Stimulated activated CD8-positive, alpha-beta memory T cell treated with anti-CD3 and anti-CD28 coated beads, Interleukin-2, amount 100 ng/mL, for 1 hour (primary cell): Measurements from ENCODE around the gene TMCC2.
A peak's percentile ranks its signal among the peaks of the same experiment; 100 is the strongest.
"Not testable (repeated sequence)": the region's sequence is repeated elsewhere in the genome, so short reads cannot be mapped to it uniquely, and the experiment has no call there.

Experiments used
- DNase-seq, 2 donors: peaks; one replicate each; pipeline ENCODE4 v3.0.0-alpha.2; 2020; ENCODE audit warnings: low read depth in 2 of 2

Gene TMCC2

GRCh38 chr1:205280666-205281395 is 53.1 kb downstream of the TMCC2 start:
- DNase-seq, result not testable (repeated sequence)

GRCh38 chr1:205283270-205284147 is 55.8 kb downstream of the TMCC2 start:
- DNase-seq, result no peak

DNA sequence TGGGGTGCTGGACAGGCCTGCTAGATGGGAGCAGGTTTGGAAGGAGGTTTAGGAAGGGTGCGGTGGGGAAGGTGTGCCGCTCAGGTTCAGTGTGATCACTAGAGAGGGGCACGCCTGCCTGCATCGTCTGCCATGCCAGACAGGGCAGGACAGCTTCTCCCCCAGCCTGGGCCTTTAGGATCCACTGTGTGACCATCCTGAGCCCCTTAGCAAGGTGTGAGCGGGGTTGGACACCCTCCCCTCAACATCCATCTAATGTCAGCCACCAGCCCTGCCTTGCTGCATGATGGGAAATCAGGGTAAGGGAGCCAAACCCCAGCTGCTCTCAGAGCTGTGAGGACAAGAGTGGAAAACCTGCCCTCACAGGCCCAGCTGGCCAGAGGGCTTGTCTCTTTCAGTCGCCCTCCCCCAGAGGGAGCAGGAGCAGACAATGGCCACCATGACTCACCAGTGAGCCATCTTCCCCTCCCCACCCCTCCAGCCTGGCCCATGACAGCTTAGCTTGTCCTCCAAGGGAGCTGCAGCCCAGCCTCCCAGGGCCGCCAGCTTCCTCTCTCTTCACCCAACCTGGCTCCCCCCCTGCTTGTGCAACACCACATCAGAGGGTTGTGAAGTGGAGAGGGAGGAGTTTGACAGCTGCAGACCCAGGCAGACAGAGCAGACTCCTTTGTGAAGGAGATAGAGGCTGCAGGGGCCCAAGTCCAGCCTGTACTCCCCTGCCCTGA is 56.8 kb downstream of the TMCC2 start:
- peak; percentile 80 to 81 for DNase-seq

DNA sequence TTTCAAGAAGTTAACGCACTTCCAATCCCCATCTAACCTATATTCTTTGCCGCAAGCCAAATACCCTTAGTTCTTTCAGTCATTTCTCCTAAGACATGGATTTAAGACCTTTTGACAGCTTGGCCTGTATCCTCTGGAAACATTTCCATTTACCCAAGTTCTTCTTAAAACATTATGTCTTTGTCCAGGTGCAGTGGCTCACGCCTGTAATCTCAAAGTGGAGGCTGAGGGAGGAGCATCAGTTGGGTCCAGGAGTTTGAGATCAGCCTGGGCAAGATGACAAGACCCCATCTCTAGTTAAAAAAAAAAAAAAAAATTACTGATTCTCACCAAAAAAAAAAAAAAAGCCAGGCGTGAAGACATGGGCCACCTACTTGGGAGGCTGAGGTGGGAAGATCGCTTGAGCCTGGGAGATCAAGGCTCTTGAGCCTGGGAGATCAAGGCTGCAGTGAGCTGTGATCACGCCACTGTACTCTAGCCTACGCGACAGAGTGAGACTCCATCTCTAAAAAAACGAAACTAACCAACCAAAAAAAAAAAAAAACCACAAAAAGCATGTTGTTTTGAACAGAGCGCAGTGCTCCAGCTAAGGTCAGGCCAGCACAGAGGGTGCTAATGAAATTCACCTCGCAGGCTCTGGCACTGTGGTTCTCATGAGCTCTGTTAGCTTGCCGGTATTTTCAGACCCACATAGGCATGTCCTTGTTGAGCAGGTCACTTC is 57.8 kb downstream of the TMCC2 start:
- peak; percentile 27 to 28 for DNase-seq

DNA sequence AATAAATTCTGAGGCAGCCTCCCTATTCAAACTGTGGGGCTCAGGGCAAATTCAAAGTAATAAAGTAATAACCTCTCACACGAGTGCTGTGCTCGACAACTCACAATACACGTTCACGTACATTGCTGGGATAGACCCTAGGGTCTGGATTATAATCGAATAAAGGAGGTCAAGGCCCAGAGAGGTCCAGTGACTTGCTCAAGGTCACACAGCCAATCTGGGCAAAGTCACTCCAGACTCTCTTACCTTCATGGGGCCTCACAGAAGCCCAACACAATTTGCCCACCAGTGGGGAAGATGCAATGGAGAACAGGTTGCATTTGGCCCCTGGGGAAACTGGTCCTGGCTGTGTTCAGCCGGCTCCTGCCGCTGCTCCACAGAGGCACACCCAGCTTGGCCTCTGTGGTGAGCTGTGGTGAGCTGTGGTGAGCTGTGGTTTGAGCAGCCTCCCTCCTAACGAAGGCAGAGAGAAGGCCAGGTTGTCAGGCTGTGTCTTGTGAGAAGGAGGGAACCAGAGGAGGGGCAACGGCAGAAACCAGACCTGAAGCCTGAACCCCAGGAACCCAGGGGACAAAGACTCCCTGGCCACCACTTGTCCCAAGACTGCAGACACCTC is 58.7 kb downstream of the TMCC2 start:
- peak; percentile 30 to 39 for DNase-seq

DNA sequence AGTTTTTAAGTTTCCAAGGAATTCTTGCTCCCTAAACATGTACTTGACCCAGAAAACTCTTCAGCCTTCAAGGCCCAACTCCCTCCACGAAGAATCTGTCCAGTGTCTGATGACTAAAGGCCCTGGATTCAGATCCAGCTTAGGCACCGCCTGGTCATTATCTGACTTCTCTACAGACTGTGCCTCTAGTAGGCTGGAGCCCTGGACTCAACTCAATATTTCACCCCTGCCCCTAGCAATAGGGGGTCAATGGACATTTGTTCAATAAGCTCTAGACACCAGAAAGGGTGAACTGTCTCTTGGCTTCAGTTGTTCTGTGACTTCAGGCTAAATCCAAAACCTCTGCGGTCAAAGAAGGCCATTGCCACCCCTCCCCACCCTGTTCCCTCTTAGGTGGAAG is 59.3 kb downstream of the TMCC2 start:
- DNase-seq, result no peak

- DNase-seq, result peak; percentile 59 to 71
Measured at GRCh38 chr1:205287767-205288559, 60.2 kb downstream of the TMCC2 start.

GRCh38 chr1:205291596-205291995 is 63.9 kb downstream of the TMCC2 start:
- no peak for DNase-seq

GRCh38 chr1:205293350-205294074 is 65.8 kb downstream of the TMCC2 start:
- no peak for DNase-seq

DNA sequence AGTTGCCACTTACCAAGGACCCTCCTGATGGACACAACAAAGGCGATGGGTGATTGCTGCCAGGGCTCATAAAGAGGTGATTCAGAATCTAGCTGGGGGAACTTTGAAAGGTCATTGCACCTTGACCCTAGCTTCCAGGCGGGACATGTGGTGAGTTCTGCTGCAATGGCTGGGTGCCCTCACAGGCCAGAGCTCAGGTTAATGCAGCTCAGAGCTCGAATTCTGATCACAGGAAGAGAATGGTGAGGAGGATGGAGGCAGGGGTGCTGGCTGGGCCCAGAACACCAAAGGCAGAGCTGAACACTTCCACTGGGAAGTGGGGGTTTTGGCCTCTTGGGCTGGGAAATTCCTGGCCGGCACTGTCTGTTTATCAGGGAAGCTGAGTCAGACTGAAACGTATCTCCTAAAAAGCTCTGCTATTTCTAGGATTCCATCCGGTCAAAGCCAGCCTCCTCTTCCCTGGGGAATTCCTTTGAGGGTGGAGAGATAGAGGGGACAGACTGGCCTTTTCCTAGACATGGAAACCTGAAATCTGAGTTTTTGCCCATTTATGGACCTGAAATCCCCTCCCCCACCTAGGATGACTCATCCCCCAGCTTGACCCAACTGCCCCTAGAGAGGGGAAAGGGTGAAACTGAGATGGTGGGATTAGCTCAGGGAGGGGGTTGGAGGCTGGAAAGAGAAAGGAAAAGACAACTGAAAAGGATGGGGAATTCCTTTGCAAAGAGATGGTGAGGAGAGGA is 66.6 kb downstream of the TMCC2 start:
- no peak for DNase-seq

DNA sequence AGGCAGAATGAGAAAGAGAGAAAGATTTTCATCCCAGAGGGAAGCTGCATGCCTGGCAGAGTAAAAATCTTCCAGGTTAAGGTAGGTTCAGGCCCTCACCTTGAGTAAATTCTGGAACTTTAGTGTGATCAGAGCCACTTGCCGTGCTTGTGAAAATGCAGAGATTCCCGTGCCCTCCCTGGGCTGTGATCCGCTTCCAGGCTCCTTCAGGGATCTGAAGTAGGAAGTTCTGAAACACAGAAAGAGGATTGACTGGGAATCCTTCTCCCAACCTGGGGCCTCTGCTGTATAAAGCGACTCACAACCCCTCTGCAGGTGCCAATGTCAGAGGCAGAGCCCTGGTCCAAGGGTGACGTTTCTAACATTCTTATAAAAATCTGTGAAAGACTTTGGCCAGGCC is 67.2 kb downstream of the TMCC2 start:
- DNase-seq, result no peak

- DNase-seq, result no peak
Measured at GRCh38 chr1:205296154-205296553, 68.4 kb downstream of the TMCC2 start.

- DNase-seq, result not testable (repeated sequence)
Measured at GRCh38 chr1:205297546-205298177, 69.9 kb downstream of the TMCC2 start.

GRCh38 chr1:205298191-205298994 is 70.6 kb downstream of the TMCC2 start:
- no peak for DNase-seq

DNA sequence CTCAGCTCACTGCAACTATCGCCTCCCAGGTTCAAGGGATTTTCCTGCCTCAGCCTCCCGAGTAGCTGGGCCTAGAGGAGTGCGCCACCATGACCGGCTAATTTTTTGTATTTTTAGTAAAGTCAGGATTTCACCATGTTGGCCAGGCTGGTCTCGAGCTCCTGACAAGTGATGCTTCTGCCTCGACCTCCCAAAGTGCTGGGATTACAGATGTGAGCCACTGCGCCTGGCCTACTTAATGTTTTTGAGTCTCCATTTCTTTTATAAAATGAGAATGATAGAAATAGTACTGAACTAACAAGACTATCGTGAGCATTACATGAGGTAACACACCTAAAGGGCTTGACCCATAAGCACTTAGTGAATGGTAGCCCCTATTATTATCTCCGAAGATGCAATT is 72.4 kb downstream of the TMCC2 start:
- DNase-seq, result no peak

DNA sequence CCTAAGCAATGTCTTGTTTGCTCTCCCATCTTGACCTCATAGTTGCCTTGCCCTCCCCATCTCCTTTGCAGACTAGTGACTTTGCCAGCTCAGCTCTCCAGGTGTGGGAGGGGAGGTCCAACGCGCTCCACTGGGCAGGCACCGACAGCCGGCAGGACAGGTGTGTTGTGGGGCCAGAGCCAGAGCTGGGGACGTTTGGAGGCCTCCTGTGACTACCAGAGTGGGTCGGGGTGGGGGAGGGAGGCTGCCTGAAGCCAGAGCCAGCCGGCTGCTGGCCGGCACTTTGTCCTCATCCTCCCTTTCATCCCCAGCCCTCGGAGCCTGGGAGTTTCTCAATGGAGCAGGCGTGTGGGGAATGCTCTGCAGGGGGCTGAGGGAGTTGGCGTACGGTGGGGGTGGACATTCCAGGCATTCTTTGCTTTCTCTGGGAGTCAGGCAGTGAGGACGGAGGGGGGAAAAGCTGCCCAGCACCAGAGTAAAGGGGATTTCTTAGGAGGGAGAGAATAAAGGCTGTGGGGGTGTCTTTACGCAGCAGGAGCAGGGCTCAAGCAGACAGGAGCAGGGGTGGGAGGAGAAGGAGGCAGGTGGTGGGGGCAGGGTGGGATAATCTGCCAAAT is 73.6 kb downstream of the TMCC2 start:
- DNase-seq, result no peak
